ENCODE results near the gene SIVA1. TPM values are rescaled to one million over a fixed set of nuclear protein-coding genes. Genes with fewer than 3 reads are reported as not detected.

Gene SIVA1
- polyA plus RNA-seq, 1 of the 3 experiments (the other 2 are of a cell fraction) = 137 TPM

DNA sequence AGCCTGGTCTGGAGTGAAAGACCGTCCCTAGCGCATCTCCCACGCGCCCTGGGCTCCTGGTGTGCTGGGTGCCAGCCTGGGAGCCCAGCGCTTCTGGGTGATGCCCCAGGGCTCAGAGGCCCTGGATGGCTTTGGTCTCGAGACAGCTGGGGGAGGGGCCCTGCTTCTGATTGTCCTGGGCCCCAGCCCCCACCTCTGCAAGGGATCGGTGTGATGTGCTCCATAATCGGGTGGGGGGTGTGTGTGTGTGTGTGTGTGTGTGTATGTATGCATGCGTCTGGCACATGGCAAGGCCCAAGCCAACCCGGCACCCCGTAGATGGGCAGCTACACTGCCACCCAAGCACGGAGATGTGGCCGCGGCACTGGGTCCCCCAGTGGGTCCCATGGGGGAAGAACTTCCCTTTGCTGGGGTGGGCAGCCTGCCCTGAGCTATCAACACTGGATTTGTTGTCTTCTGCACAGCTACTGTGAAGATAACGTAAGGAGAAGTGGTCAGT, 51.0 kb downstream of the SIVA1 start:
- DNase-seq = peak; percentile 51
- Histone ChIP-seq H4K20me1 (ENCODE audit: insufficient read depth) (no peaks in the 10 kb centered on the region), H3K9ac (no peak overlapping the region), H3K27me3 (ENCODE audit: insufficient read depth) (no peaks in the 10 kb centered on the region), H3K9me2 (no peaks in the 10 kb centered on the region), H3K4me1 (ENCODE audit: control insufficient read depth in 1 of 2, insufficient read depth in 2 of 2, low read depth in 1 of 2, low read length in 1 of 2) (peaks cover 23 to 31% of the 10 kb centered on the region in 2 experiments; a peak in 3 of 4 replicates), H3K79me2 (ENCODE audit: insufficient read depth) (no peaks in the 10 kb centered on the region), H3K36me3 (replicated peaks in 1 of 2; ENCODE audit: control insufficient read depth in 1 of 2, insufficient read depth in 2 of 2, low read length in 1 of 2) (no peaks in the 10 kb centered on the region), H3K27ac (ENCODE audit: low read depth in 2 of 2, low read length in 1 of 2) (no peak overlapping the region), H3K4me3 (ENCODE audit: low read depth in 2 of 2, low read length in 1 of 2) (no peak overlapping the region), H3F3A (replicated peaks; ENCODE audit: insufficient read depth) (peaks cover 16% of the 10 kb centered on the region), H3K9me3 (no peaks in the 10 kb centered on the region), H3K4me2 (no peak overlapping the region), H2AFZ (ENCODE audit: low read depth) (no peak overlapping the region)
- POLR2A ChIA-PET = no interaction called here
- CTCF ChIA-PET = interaction anchor here (1.1 to 2.1 kb wide), 2 partner anchors 22 to 35 kb away, joined by 3 to 10 read pairs; no protein-coding TSS in a partner anchor
- 87% methylated on average over 8 of the region's 15 CpGs for WGBS (ENCODE audit: low lambda C conversion rate)
- no peak for TF ChIP-seq FOXJ3 (CRISPR knock-in tag; IDR thresholded peaks at IDR 0.05)
- no peak for TF ChIP-seq NFIC (IDR thresholded peaks at IDR 0.05; ENCODE audit: borderline replicate concordance)
- no peak for TF ChIP-seq RCOR1 (IDR thresholded peaks at IDR 0.05; ENCODE audit: low read length)
- TF ChIP-seq, protein P1, sequence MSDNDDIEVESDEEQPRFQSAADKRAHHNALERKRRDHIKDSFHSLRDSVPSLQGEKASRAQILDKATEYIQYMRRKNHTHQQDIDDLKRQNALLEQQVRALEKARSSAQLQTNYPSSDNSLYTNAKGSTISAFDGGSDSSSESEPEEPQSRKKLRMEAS (IDR thresholded peaks at IDR 0.05; ENCODE audit: low read depth) = no peak
- no peak for TF ChIP-seq EP300 (IDR thresholded peaks at IDR 0.05; ENCODE audit: borderline replicate concordance in 1 of 2, low read depth in 1 of 2, low read length in 1 of 2)
- no peak for TF ChIP-seq YY1 (IDR thresholded peaks at IDR 0.05; ENCODE audit: low read depth)
- TF ChIP-seq FOSL2 (IDR thresholded peaks at IDR 0.05; ENCODE audit: borderline replicate concordance, low read depth) = no peak
- TF ChIP-seq TCF12 (IDR thresholded peaks at IDR 0.05) = no peak
- TF ChIP-seq MEF2A (IDR thresholded peaks at IDR 0.05; ENCODE audit: borderline replicate concordance, low read depth) = no peak
- no peak for TF ChIP-seq ELF1 (IDR thresholded peaks at IDR 0.05)
- TF ChIP-seq RAD21 (IDR thresholded peaks at IDR 0.05; ENCODE audit: low read length) = no peak
- TF ChIP-seq NRF1 (IDR thresholded peaks at IDR 0.05; ENCODE audit: low read depth, low read length) = no peak
- no peak for TF ChIP-seq FOXM1 (IDR thresholded peaks at IDR 0.05; ENCODE audit: low read depth)

DNA sequence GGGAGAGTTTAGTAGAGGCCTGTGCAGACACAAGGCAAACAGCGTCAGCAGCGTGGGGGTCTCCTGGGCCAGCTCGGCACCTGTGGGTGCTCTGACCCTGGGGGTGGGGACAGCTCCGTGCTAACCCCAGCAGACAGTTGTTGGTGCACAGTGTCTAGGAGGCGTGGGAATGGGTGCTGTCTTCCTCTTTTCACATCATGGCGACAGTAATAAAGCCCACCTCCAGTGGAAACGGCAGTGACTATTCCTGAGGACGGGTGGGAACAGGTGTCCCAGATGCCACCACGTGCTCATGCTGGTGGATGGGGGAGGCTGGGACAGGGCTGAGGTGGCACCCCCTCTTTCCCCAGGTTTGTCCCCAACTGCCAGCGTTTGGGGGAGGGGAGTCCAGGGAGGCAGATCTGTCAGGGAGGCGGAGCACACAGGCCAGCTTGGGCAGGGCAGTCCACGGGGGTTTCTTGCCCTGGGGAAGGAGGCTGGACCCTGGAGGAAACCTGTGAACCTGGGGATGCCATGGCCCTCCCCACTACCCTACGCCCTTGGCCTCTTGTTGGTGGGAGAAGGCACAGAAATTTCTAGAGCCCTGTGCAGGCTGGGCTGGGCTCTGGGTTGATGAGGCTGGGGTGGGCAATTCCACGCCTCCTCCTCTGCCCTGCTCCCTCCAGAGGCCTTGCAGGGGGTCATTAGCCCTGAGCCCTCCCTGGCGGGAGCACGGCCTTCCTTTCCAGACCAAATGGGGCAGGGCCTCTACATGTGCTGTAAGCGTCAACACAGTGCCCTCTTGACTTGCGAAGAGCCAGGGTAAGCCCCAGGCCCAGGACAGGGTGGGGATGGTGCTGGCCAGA, 51.8 kb downstream of the SIVA1 start:
- ChIA-PET CTCF (interaction anchor here (1.1 to 2.1 kb wide), 2 partner anchors 22 to 36 kb away, joined by 3 to 10 read pairs; no protein-coding TSS in a partner anchor), POLR2A (no interaction called here)
- peak overlapping the region; percentile 13; the same call in 1 of the 2 replicates for H3K4me2 ChIP-seq
- TF ChIP-seq FOSL2 (IDR thresholded peaks at IDR 0.05; ENCODE audit: borderline replicate concordance, low read depth) (no peak), SIN3A (IDR thresholded peaks at IDR 0.05; ENCODE audit: borderline replicate concordance, low read depth, low read length) (no peak), YY1 (IDR thresholded peaks at IDR 0.05; ENCODE audit: low read depth) (no peak), GATA2 (CRISPR knock-in tag; IDR thresholded peaks at IDR 0.05) (no peak), TCF12 (IDR thresholded peaks at IDR 0.05) (no peak), NFIC (IDR thresholded peaks at IDR 0.05; ENCODE audit: borderline replicate concordance) (no peak), JUND (IDR thresholded peaks at IDR 0.05) (no peak), CHD2 (IDR thresholded peaks at IDR 0.05; ENCODE audit: low read length, partially characterized antibody) (no peak), GABPA (IDR thresholded peaks at IDR 0.05; ENCODE audit: low read depth) (no peak), MXI1 (IDR thresholded peaks at IDR 0.05; ENCODE audit: low read depth, low read length) (no peak), TAF1 (IDR thresholded peaks at IDR 0.05; ENCODE audit: borderline replicate concordance, low read depth, low read length) (no peak), RXRA (IDR thresholded peaks at IDR 0.05; ENCODE audit: borderline replicate concordance, low read depth) (no peak), MEF2A (IDR thresholded peaks at IDR 0.05; ENCODE audit: borderline replicate concordance, low read depth) (no peak), ELF1 (IDR thresholded peaks at IDR 0.05) (no peak)
- TF ChIP-seq, protein P2, sequence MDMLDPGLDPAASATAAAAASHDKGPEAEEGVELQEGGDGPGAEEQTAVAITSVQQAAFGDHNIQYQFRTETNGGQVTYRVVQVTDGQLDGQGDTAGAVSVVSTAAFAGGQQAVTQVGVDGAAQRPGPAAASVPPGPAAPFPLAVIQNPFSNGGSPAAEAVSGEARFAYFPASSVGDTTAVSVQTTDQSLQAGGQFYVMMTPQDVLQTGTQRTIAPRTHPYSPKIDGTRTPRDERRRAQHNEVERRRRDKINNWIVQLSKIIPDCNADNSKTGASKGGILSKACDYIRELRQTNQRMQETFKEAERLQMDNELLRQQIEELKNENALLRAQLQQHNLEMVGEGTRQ (IDR thresholded peaks at IDR 0.05; ENCODE audit: borderline replicate concordance, low read depth, low read length) = no peak
- TF ChIP-seq, protein P1 (IDR thresholded peaks at IDR 0.05; ENCODE audit: low read depth) = no peak
- TF ChIP-seq, protein P3, sequence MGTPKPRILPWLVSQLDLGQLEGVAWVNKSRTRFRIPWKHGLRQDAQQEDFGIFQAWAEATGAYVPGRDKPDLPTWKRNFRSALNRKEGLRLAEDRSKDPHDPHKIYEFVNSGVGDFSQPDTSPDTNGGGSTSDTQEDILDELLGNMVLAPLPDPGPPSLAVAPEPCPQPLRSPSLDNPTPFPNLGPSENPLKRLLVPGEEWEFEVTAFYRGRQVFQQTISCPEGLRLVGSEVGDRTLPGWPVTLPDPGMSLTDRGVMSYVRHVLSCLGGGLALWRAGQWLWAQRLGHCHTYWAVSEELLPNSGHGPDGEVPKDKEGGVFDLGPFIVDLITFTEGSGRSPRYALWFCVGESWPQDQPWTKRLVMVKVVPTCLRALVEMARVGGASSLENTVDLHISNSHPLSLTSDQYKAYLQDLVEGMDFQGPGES (IDR thresholded peaks at IDR 0.05; ENCODE audit: low read depth, low read length) = no peak

More for the DNA sequence above, 51.8 kb downstream of the SIVA1 start:
- H3K27ac ChIP-seq (ENCODE audit: low read depth in 2 of 2, low read length in 1 of 2) = no peak overlapping the region
- H3K36me3 ChIP-seq (replicated peaks in 1 of 2; ENCODE audit: control insufficient read depth in 1 of 2, insufficient read depth in 2 of 2, low read length in 1 of 2) = no peaks in the 10 kb centered on the region
- no peaks in the 10 kb centered on the region for H3K79me2 ChIP-seq (ENCODE audit: insufficient read depth)
- peak; percentile 24 for DNase-seq
- peaks cover 23 to 29% of the 10 kb centered on the region in 2 experiments; a peak in 3 of 4 replicates for H3K4me1 ChIP-seq (ENCODE audit: control insufficient read depth in 1 of 2, insufficient read depth in 2 of 2, low read depth in 1 of 2, low read length in 1 of 2)
- no peaks in the 10 kb centered on the region for H3K9me2 ChIP-seq
- no peak overlapping the region for H3K4me3 ChIP-seq (ENCODE audit: low read depth in 2 of 2, low read length in 1 of 2)
- no peaks in the 10 kb centered on the region for H4K20me1 ChIP-seq (ENCODE audit: insufficient read depth)
- H3K9me3 ChIP-seq = no peaks in the 10 kb centered on the region
- no peaks in the 10 kb centered on the region for H3K27me3 ChIP-seq (ENCODE audit: insufficient read depth)
- H2AFZ ChIP-seq (ENCODE audit: low read depth) = no peak overlapping the region
- WGBS (ENCODE audit: low lambda C conversion rate) = 89% methylated on average over 16 of the region's 18 CpGs
- no peak overlapping the region for H3K9ac ChIP-seq
- H3F3A ChIP-seq (replicated peaks; ENCODE audit: insufficient read depth) = peaks cover 8% of the 10 kb centered on the region
